Cerebellar nuclear complex (tissue), 1 donor: Measurements from ENCODE around the gene LAPTM5.

Source experiments
- DNase-seq, 2 experiments: peaks; one replicate each; lab custom pipeline; 2025; lab: John Stamatoyannopoulos, UW

LAPTM5 gene

DNA sequence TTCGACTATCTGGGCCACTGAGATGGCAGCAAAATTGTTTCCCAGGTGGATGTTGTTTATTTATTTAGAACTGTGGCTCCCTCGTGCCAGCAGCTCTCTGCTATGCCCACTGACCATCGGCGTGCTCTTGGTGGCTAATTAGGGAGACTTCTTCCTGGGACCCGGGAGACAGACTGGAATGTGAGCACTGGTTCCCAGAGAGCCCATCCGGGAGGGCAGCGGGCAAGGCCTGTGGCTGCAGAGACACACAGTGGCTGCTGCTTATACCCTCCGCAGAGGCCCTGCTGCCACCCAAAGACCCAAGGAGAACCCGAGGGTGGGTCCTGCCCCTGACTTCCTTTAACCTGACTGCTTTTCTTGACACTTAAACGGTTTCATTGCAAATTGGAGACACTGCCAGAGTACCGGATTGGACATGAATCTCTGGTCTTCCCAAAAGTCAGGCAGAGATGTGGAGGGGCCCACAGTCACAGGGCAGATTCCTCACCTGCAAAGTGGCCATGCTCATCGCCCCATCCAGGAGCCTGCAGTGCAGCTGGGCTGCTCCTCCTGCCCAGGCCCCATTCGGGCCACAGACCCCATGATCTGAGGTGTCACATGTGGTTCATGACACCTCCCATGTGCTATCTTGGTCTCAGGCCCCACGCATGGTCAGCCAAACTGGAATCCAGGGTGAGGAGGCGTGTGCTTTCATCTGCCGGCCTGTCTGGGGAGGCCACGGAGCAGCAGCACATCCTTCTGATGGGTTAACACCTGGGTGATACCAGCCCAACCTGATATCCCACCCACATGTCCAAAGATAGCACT, 28.5 kb downstream of the LAPTM5 start:
- DNase-seq, result no peak

GRCh38 chr1:30728340-30728739, 29.2 kb downstream of the LAPTM5 start:
- DNase-seq, result no peak

- DNase-seq, result no peak
These were observed 29.8 kb downstream of the LAPTM5 start for GRCh38 chr1:30727824-30728223.

- no peak for DNase-seq
These were observed 30.5 kb downstream of the LAPTM5 start for GRCh38 chr1:30726773-30727684.

GRCh38 chr1:30726236-30726635, 31.3 kb downstream of the LAPTM5 start:
- no peak for DNase-seq

GRCh38 chr1:30725450-30726095, 32.0 kb downstream of the LAPTM5 start:
- DNase-seq, result no peak

DNA sequence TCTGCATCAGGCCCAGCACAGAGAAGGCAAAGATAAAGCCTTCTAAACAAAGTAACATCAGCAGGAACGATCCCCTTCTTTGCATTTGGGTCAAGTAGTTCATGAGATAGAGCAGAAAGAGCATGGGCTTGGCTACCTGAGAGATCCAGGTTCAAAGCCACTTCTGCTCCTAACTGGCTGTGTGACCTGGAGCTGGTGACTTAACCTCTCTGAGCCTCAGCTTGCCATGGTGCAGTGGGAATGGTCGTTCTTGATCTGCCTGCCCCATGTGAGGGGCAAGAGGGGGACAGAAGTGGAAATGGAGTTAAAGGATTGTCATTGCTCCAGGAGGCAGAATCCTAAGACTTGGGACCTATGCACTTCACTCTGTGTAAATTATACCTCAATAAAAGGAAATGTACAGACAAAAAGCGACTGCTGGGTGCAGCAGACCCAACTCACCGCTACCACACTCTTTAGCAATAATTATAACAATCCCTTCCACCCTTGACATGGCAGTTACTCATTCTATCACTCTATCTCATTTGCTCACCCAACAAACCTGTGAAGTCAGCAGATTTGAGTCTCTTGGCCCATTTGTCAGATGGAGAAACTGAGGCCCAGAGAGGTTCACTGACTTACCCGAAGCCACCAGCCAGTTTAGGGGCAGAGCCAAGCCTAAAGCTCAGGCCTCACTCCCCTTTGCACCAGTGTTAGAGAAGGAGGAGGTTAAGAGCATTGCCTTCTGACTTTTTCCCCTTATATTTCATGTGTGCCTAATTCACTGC, 32.7 kb downstream of the LAPTM5 start:
- no peak for DNase-seq

DNA sequence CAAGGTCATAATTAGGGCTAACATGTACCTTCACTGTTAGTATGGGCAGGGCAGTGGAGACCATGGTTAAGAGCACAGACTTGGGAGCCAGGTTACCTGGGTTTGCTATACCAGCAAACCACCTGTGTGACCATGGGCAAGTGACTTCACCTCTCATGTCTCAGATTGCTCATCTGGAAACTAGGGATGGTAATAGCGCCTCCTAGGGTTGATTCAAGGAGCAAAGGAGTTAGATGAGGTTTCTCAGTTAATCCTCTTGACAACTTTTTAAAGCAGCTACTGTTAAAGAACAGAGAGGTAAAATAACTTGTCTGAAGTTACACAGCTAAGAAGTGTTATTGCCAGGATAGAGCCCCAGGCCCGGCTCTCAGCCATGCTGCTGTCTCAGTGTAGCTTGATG, 33.4 kb downstream of the LAPTM5 start:
- no peak for DNase-seq

GRCh38 chr1:30723331-30723755, 34.2 kb downstream of the LAPTM5 start, which contains the start of gene MATN1:
Gene MATN1, minus strand, starts transcription at chr1:30723585. Its CDS starts 34 bp downstream, at chr1:30723551.
- no peak for DNase-seq

DNA sequence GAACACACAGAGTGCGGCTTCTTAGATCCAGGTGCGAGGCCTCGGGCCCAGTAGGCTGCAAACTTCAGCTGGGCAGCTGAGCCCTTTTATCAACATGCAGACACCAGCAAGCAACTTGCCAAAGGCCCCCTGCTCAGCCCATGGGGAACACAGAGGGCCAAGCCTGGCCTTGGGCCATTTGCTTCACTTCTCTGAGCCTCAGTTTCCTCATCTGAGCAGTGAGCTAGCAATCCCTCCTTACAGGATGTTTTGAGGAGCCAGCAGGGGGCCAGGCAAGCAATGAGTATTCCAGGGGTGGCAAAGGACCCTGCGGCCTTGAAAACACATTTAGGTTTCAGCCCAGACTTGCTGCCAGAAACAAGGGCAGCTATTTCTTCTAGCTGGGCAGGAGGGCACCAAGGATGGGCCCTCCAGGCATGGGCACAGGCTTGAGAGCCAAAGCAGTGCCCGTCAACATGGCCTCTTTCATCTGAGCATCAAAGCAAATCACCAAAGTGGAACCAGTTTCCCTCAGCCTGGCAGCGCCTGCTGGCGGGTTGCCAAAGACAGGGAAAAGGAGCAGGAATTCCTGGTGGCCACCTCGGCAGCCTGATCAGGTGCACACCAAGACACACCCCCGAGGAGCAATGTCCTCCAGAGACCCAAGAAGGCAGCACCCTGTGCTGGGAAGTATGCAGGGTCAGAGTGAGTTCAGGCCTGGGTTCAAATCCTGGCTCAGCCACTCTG, 35.6 kb downstream of the LAPTM5 start:
- DNase-seq, result no peak

DNA sequence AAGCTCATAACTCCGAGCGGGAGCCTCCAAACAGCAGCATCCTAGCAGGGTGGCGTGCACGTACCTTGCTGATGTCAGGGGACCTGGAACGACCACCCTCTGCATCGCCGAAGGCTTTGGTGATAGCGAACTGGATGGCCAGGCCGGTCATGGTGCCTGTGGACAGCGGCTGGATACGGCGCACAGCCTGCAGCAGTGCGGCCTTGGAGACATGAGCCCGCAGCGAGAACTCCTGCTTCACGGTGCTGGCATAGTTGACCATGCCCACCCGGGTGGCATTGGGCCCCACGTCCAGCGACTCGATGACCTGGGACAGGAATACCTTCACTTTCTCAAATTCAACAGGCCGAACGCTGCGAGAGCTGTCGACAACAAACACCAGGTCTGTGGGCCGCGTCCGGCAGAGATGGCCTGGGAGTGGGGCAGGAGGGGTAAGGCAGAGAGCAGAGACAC, 36.2 kb downstream of the LAPTM5 start:
- no peak for DNase-seq

GRCh38 chr1:30720271-30721223, 37.0 kb downstream of the LAPTM5 start:
- DNase-seq, result no peak

GRCh38 chr1:30719406-30720270, 37.9 kb downstream of the LAPTM5 start:
- peak in 1 of 2 experiments; percentile 57 for DNase-seq

- DNase-seq, result peak in 1 of 2 experiments; percentile 94
These were observed 38.8 kb downstream of the LAPTM5 start for GRCh38 chr1:30718636-30719405.

- DNase-seq, result peak; percentile 91 to 99
These were observed 39.4 kb downstream of the LAPTM5 start for GRCh38 chr1:30718091-30718635.

GRCh38 chr1:30716646-30717045, 40.9 kb downstream of the LAPTM5 start:
- no peak for DNase-seq

- DNase-seq, result no peak
These were observed 41.7 kb downstream of the LAPTM5 start for GRCh38 chr1:30715886-30716285.
